OCI-M1 (cell line): ENCODE data around the gene CDK16.
"Not testable (repeated sequence)": the region's sequence is repeated elsewhere in the genome, so short reads cannot be mapped to it uniquely, and the experiment has no call there.

Experiments used
- DNase-seq: peaks from one replicate; lab custom pipeline; 2025; lab: John Stamatoyannopoulos, UW

CDK16 gene

GRCh38 chrX:47250017-47250347, 31.5 kb downstream of the CDK16 start:
- DNase-seq: no peak

DNA sequence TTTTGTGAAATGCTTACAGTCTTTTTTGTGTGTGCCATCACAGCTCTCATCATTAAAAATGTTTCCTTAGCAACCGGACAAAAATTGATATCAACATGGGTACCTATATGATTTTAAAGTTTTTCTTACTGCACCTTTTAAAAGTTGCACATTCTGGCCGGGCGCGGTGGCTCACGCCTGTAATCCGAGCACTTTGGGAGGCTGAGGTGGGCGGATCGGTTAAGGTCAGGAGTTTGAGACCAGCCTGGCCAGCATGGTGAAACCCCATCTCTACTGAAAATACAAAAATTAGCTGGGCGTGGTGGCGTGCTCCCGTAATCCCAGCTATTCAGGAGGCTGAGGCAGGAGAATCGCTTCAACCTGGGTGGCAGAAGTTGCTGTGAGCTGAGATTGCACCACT, 39.1 kb downstream of the CDK16 start:
- DNase-seq: not testable (repeated sequence)

DNA sequence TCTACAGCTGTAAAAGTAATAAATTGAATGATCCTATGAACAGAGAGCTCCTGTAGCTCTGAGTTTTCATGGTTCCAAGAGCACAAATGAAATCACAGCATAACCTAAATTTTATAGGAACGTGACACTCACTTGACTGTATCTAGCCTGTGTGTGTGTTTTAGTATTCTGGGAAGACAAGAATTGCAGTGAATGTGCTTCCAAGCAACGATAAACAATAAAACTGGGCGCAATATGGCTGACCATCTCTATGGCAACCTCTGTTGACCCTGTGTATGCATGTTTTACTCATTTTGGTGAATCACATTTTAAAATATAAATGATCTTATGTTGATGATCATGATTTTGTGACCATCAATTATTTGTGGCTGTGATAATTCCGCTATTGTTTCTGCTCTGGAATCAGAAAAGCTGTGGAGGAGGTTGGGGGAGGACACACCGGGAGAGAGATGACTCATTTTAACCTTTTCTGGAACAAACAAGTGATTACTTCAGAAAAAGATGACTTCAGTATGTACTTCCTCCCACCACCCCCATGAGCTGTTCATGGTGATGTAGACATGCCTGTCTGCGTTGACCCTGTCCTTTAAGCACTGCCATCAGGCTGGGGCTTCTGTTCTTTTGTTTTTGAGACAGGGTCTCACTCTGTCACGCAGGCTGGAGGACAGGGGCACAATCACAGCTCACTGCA, 46.1 kb downstream of the CDK16 start:
- peak; percentile 33 for DNase-seq

- no peak for DNase-seq
These were observed 48.2 kb downstream of the CDK16 start for GRCh38 chrX:47266643-47267042.

DNA sequence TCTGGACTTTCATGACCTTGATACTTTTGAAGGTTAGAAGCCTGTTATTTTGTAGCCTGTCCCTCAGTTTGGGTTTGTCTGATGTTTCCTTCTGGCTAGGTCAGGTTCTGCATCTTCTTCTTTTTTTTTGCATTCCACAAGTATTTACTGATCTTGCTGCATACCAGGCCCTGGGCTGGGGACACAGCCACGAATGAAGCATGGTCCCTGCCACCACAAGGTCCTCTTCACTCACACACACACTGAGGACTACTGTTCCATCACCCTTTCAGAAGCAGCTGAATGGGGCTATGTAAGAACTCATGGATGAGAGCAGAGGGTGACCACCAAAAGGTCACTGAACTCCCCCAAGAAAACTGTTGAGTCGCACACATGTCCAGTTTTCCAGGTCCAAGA, 53.5 kb downstream of the CDK16 start:
- no peak for DNase-seq

DNA sequence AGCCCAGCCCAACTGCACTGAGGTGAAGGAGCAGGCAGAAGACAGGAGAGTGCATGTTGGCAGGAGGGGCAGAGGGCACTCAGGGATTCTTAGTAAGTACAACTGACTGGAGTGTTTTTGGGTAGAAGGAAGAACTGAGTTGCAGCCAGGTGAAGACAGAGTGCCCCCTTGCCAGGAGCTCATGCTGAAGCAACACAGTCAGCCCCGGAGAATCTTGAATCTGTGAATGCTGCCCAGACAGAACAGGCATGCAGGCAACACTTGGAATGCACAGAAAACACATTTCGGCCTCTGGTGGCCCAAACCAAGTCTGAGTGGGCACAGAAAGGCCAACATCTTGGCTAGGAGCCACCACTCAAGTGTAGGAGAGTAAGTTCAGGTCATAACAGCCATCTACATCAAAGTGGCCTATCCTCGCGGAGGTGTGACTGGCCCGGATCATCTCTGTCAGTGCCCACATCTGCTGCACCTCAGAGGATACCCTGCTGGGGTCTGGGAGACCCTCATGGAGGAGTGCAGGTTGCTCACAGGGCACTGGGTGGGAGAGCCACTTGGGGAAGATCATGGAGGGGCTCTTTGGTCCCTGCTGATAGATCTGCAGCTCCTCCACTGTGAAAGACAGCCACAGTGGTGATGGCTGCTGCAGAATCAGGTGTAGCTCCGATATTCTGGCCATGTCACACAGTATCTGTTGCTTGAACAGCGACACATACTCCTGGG, 54.7 kb downstream of the CDK16 start:
- DNase-seq: no peak

GRCh38 chrX:47278691-47279090, 60.2 kb downstream of the CDK16 start:
- DNase-seq: no peak
